H9 (cell line): ENCODE data around the gene CAPN5. TPM values are rescaled to one million over a fixed set of nuclear protein-coding genes. Genes with fewer than 3 reads are reported as not detected.

Experiments
- DNase-seq: peaks from one replicate; pipeline ENCODE4 v3.0.0-alpha.2; 2017
- H2AFZ ChIP-seq: one replicate; pipeline ENCODE4 v1.6.1; 2013; ENCODE audit warnings: mild to moderate bottlenecking, low read length, control low read depth, moderate library complexity
- H2AK5ac ChIP-seq: 2 replicates; pipeline ENCODE4 v1.6.1; 2013; ENCODE audit warnings: low read length, control low read depth, mixed read lengths; ENCODE audit not compliant: insufficient read length
- H2BK120ac ChIP-seq: one replicate; pipeline ENCODE4 v1.6.1; 2013; ENCODE audit warnings: low read depth, mild to moderate bottlenecking, low read length, control low read depth, inconsistent platforms; ENCODE audit not compliant: poor library complexity, severe bottlenecking
- H2BK12ac ChIP-seq: 2 replicates; pipeline ENCODE4 v1.6.1; 2013; ENCODE audit warnings: low read length, control low read depth, mixed read lengths, low read depth; ENCODE audit not compliant: insufficient read length
- H2BK15ac ChIP-seq: 2 replicates; pipeline ENCODE4 v1.6.1; 2013; ENCODE audit warnings: low read depth, low read length, control low read depth
- H2BK20ac ChIP-seq: one replicate; pipeline ENCODE4 v1.6.1; 2013; ENCODE audit warnings: low read depth, mild to moderate bottlenecking, low read length, control low read depth, inconsistent platforms; ENCODE audit not compliant: poor library complexity, severe bottlenecking
- H2BK5ac ChIP-seq: 2 replicates; pipeline ENCODE4 v1.6.1; 2013; ENCODE audit warnings: low read length, control low read depth, mixed read lengths; ENCODE audit not compliant: insufficient read length
- H3K14ac ChIP-seq: 2 replicates; pipeline ENCODE4 v1.6.1; 2013; ENCODE audit warnings: low read length, control low read depth; ENCODE audit not compliant: insufficient read depth
- H3K18ac ChIP-seq: 2 replicates; pipeline ENCODE4 v1.6.1; 2013; ENCODE audit warnings: low read depth, mild to moderate bottlenecking, mixed read lengths, low read length, control low read depth; ENCODE audit not compliant: insufficient read length
- H3K23ac ChIP-seq: 2 replicates; pipeline ENCODE4 v1.6.1; 2013; ENCODE audit warnings: low read length, control low read depth, mixed read lengths, low read depth; ENCODE audit not compliant: insufficient read length
- H3K23me2 ChIP-seq: 2 replicates; pipeline ENCODE4 v1.6.1; 2013; ENCODE audit warnings: low read depth, mild to moderate bottlenecking, mixed read lengths, low read length, control low read depth; ENCODE audit not compliant: insufficient read length, poor library complexity, severe bottlenecking
- H3K27ac ChIP-seq: 2 replicates; pipeline ENCODE4 v1.5.1; 2013; ENCODE audit warnings: low read length, control low read depth, mixed read lengths, low read depth; ENCODE audit not compliant: insufficient read length
- H3K27me3 ChIP-seq: 2 replicates; pipeline ENCODE4 v1.6.1; 2013; ENCODE audit warnings: low read length, control low read depth, inconsistent platforms; ENCODE audit not compliant: insufficient read depth
- H3K4ac ChIP-seq: 2 replicates; pipeline ENCODE4 v1.6.1; 2013; ENCODE audit warnings: low read depth, mild to moderate bottlenecking, control low read depth, inconsistent platforms, low read length, moderate library complexity
- H3K4me1 ChIP-seq: 2 replicates; pipeline ENCODE4 v1.6.1; 2013; ENCODE audit warnings: low read length, control low read depth, inconsistent platforms; ENCODE audit not compliant: insufficient read depth
- H3K4me2 ChIP-seq: 2 replicates; pipeline ENCODE4 v1.6.1; 2013; ENCODE audit warnings: low read length, control low read depth, mixed read lengths; ENCODE audit not compliant: insufficient read length, insufficient read depth
- H3K56ac ChIP-seq: 2 replicates; pipeline ENCODE4 v1.6.1; 2013; ENCODE audit warnings: low read depth, mild to moderate bottlenecking, mixed read lengths, low read length, control low read depth; ENCODE audit not compliant: insufficient read length
- H3K79me1 ChIP-seq: 2 replicates; pipeline ENCODE4 v1.6.1; 2013; ENCODE audit warnings: low read depth, mild to moderate bottlenecking, moderate library complexity, low read length, control low read depth, inconsistent platforms; ENCODE audit not compliant: insufficient read depth, poor library complexity, severe bottlenecking
- H3K79me2 ChIP-seq: 2 replicates; pipeline ENCODE4 v1.6.1; 2013; ENCODE audit warnings: low read length, control low read depth, inconsistent platforms; ENCODE audit not compliant: insufficient read depth
- H3K9ac ChIP-seq: 2 replicates; pipeline ENCODE4 v1.6.1; 2013; ENCODE audit warnings: low read length, control low read depth, mixed read lengths; ENCODE audit not compliant: insufficient read length; ENCODE audit errors: extremely low read depth
- H3K9me3 ChIP-seq: one replicate; pipeline ENCODE4 v1.6.1; 2013; ENCODE audit warnings: low read depth, low read length, inconsistent platforms; ENCODE audit not compliant: control insufficient read depth
- H3T11ph ChIP-seq: one replicate; pipeline ENCODE4 v1.6.1; 2013; ENCODE audit warnings: mild to moderate bottlenecking, low read length, control low read depth, inconsistent platforms
- H4K20me1 ChIP-seq: one replicate; pipeline ENCODE4 v1.6.1; 2013; ENCODE audit not compliant: control insufficient read depth, insufficient read length, insufficient read depth
- H4K5ac ChIP-seq: 2 replicates; pipeline ENCODE4 v1.6.1; 2013; ENCODE audit warnings: low read depth, mild to moderate bottlenecking, mixed read lengths, low read length, control low read depth; ENCODE audit not compliant: insufficient read length
- H4K8ac ChIP-seq: replicated peaks from 2 replicates; pipeline ENCODE4 v1.6.1; 2013; ENCODE audit warnings: low read length, control low read depth, mixed read lengths, low read depth; ENCODE audit not compliant: insufficient read length
- H4K91ac ChIP-seq: 2 replicates; pipeline ENCODE4 v1.6.1; 2013; ENCODE audit warnings: low read depth, mild to moderate bottlenecking, moderate library complexity, mixed read lengths, low read length, control low read depth; ENCODE audit not compliant: insufficient read length
- H3K27ac Mint-ChIP-seq, 3 experiments: 2 replicates in 2 of 3; 3 replicates in 1 of 3; pipeline ENCODE4 v1.8.0; 2020 to 2021; ENCODE audit warnings: mixed read lengths in 3 of 3, mild to moderate bottlenecking in 1 of 3, moderate library complexity in 1 of 3
- H3K27me3 Mint-ChIP-seq: 2 replicates; pipeline ENCODE4 v1.8.0; 2021; ENCODE audit warnings: low read depth, mild to moderate bottlenecking, moderate library complexity, mixed read lengths
- H3K36me3 Mint-ChIP-seq, 3 experiments: 2 replicates in 2 of 3; 3 replicates in 1 of 3; pipeline ENCODE4 v1.8.0; 2020 to 2021; ENCODE audit warnings: low read depth in 3 of 3, mixed read lengths in 3 of 3; ENCODE audit not compliant: insufficient read depth in 1 of 3
- H3K4me1 Mint-ChIP-seq, 2 experiments: 2 replicates each; pipeline ENCODE4 v1.8.0; 2020; ENCODE audit warnings: mixed read lengths in 2 of 2
- H3K4me3 Mint-ChIP-seq, 2 experiments: 2 replicates in 1 of 2; 3 replicates in 1 of 2; pipeline ENCODE4 v1.8.0; 2020 to 2021; ENCODE audit warnings: mild to moderate bottlenecking in 2 of 2, mixed read lengths in 2 of 2, moderate library complexity in 1 of 2
- H3K9me3 Mint-ChIP-seq, 2 experiments: 2 replicates in 1 of 2; 3 replicates in 1 of 2; pipeline ENCODE4 v1.8.0; 2020; ENCODE audit warnings: mild to moderate bottlenecking in 2 of 2, mixed read lengths in 2 of 2, moderate library complexity in 1 of 2
- CTCF ChIP-seq: fragments of 200-600 bp; sonication (generic); conservative IDR thresholded peaks from 3 replicates; pipeline ENCODE4 v1.8.0; 2021; ENCODE audit warnings: antibody characterized with exemption, mild to moderate bottlenecking
- WGBS: extraction: QIAGEN DNeasy Blood & Tissue Kit; methylation state at CpG from one replicate; pipeline ENCODE4 v1.1.7; 2013; ENCODE audit warnings: missing lambda C conversion rate, low lambda C conversion rate, mixed read lengths; ENCODE audit not compliant: insufficient read length; ENCODE audit errors: extremely low coverage; 5-methylcytosine and 5-hydroxymethylcytosine counted together
- total RNA-seq: library from RNA; stranded (reverse); gene quantifications from 2 replicates; pipeline ENCODE4 v1.2.1, GENCODE V29; 2021

CAPN5 gene
- total RNA-seq, 1 experiment from 2014 or later: 16.7 TPM

GRCh38 chr11:77082838-77083565 lies 16.2 kb downstream of the CAPN5 start:
- no peak overlapping the region for H2BK120ac ChIP-seq
- H3K27ac Mint-ChIP-seq: peak overlapping the region in 1 of 3 experiments; percentile 76; a peak in 2 of 7 replicates
- peaks cover 6 to 8% of the 10 kb centered on the region in 2 experiments for H3K4me1 Mint-ChIP-seq
- H3K23ac ChIP-seq: no peak overlapping the region
- H4K91ac ChIP-seq: no peak overlapping the region
- no peak for TF ChIP-seq CTCF
- H3K4me2 ChIP-seq: no peak overlapping the region
- H2BK5ac ChIP-seq: no peak overlapping the region
- no peak overlapping the region for H3K4ac ChIP-seq
- H2AFZ ChIP-seq: no peak overlapping the region
- no peak overlapping the region for H4K5ac ChIP-seq
- H3K36me3 Mint-ChIP-seq: peaks cover 0 to 3% (median 0%) of the 10 kb centered on the region in 3 experiments; a peak in 6 of 7 replicates
- no peak overlapping the region for H2BK15ac ChIP-seq
- no peak overlapping the region for H2BK12ac ChIP-seq
- no peak overlapping the region for H4K8ac ChIP-seq
- no peak overlapping the region for H3K9ac ChIP-seq
- WGBS: no CpG with 5 or more reads among the region's 15 CpGs
- no peak overlapping the region for H3K14ac ChIP-seq
- no peak overlapping the region for H2AK5ac ChIP-seq
- no peaks in the 10 kb centered on the region for H3K4me1 ChIP-seq
- H3K27me3 ChIP-seq: no peaks in the 10 kb centered on the region
- H3K56ac ChIP-seq: no peak overlapping the region
- no peaks in the 10 kb centered on the region for H3K79me2 ChIP-seq
- no peak overlapping the region for H2BK20ac ChIP-seq
- H3K27ac ChIP-seq: no peak overlapping the region
- H3K23me2 ChIP-seq: no peaks in the 10 kb centered on the region
- H3T11ph ChIP-seq: no peak overlapping the region
- H3K4me3 Mint-ChIP-seq: no peak overlapping the region
- DNase-seq: no peak
- no peaks in the 10 kb centered on the region for H4K20me1 ChIP-seq
- no peaks in the 10 kb centered on the region for H3K79me1 ChIP-seq
- H3K9me3 Mint-ChIP-seq: peaks cover 10 to 11% of the 10 kb centered on the region in 2 experiments; a peak in 4 of 5 replicates
- H3K27me3 Mint-ChIP-seq: no peaks in the 10 kb centered on the region
- no peaks in the 10 kb centered on the region for H3K9me3 ChIP-seq
- no peak overlapping the region for H3K18ac ChIP-seq
